HG03378 (cell line): ENCODE data around the gene STEAP1B.

ENCODE experiments used
- ATAC-seq: cut with Tn5 transposase; IDR thresholded peaks from one replicate; pipeline ENCODE4 v1.9.1; 2021; ENCODE audit warnings: mild to moderate bottlenecking, moderate library complexity; ENCODE audit not compliant: unreplicated experiment

The STEAP1B gene

DNA sequence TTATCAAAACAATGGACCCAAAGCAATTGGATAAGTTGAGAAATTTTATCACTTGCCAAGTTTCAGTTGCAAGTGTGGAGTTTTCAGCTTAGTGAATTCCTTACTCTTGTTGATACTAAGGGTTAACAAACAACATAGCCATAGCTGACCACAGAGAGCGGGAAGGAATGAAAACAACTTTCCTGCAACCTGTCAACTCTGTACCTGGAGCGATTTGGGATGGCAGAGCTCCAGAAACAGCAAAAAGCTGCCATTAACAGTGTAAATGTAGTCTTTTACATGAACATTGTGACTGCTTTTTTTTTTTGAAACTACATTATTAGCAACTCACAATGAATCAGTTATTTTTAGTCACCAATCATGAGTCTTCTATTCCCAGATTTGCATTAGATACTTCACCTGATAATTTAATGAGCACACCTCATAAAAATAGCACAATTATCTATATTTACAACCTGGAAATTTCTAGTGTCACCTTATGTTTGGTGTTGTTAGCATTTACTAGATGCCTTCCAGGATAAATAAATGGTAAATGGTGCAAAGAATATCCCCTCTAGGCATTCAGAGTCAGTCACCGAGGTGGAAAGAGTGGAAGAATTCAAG lies 95.5 kb downstream of the STEAP1B start:
- no peak for ATAC-seq

DNA sequence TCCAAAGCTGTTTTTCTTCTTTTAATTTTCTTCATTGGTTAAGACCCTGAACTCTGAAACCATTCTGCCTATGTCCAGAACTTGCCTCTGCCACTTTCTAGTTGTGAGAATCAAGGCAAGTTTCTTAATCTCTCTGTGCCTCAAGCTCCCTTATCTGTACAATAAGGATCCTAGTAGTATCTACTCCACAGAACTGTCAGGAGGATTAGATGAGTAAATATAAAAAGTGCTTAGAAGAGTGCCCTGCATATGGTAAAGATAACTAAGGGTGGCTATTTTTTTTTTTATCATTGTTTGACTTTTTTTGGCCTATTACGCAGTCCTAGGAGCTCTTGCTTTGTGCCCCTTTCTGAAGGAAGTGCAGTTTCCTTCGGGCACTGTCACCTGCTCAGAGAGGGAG lies 96.6 kb downstream of the STEAP1B start:
- ATAC-seq: no peak

DNA sequence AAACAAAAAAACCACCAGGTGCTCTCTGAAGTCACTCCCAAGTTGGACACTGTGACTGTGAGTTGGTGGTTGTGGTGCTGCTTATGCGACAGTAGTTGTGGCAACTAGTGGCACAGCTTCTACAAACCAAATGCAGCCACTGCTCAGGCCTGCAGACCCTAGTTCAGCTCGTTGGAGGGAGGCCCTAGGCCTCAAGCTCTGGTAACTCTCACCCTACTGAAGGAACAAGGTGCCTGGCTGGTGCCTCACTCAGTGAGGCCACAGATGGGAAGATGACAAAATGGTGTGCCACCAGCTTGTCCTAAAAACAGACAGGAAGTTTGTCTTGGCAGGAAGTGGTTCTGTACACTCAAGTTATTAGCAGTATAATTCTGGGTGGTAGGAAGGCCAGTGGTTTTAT lies 97.7 kb downstream of the STEAP1B start:
- ATAC-seq: no peak

DNA sequence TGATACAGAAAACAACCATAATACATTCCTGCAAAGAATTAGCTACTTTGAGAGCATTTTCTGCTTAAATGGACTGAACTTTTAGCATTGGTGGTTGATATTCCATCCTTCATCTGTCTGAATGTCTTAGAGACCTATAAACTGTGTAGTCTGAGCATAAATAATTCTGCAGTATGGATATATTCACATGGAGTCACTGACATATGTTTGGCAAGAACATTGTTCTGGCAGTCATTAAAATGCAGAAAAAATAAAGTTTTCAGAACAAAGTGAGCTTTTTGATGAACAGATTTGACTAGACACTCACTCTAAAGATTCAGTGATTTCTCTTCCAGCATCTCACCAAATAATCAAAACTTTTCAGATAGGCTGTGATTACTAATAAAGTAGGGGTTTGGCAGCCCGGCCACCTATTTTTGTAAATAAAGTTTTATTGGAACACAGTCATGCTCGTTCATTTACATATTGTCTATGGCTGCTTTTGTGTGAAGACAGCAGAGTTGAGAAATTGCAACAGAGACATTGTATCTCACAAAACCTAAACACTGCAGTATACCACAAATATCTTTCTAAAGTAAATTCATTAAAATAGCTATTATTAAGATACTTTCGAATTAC lies 98.9 kb downstream of the STEAP1B start:
- no peak for ATAC-seq

DNA sequence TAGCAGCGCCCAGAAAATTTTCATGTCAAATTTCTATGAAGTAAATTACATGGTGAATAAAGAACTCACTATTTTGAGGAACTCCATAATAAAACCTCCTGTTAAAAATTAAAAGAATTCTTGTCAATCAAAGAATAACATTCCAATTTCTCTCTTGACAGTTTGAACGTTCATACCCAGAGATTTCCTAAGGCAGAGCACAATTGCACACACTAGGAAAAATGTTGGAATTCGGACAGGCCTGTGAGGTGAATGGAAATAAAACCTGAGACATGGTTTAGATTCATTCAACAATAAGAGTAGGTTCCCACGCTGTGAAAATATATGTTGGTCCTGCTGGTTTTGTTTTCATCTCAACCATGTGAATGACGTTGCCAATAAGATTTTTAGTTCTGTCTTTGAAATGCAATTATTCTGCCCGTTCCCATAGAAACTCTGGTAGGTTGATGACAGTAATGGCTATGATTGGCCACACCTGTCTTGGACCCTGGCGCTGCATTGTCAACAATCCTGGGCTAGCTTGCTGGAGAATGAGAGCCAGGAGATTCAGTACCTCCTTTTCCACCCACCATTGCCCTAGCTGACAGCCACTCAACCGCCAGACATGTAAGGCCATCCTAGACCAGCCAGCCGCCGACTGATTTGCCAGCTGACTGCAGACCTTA lies 99.7 kb downstream of the STEAP1B start:
- no peak for ATAC-seq

DNA sequence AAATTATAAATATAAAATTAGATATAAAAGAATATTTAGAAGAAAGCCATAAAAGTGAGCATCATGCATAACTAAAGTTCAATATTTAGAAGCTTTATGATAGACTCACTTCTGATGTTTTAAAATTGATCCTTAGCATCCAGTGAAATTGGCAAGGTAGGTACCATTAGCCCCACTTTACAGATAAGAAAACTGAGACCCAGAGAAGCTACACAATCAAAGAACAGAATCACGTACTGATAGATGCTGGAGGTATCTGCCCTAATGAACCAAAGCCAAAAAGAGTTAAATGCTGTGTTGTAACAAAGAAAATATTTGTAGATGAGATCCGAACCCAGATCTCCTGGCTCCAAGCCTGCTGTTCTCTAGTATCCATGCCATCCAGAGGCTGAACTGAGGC lies 100.4 kb downstream of the STEAP1B start:
- no peak for ATAC-seq

DNA sequence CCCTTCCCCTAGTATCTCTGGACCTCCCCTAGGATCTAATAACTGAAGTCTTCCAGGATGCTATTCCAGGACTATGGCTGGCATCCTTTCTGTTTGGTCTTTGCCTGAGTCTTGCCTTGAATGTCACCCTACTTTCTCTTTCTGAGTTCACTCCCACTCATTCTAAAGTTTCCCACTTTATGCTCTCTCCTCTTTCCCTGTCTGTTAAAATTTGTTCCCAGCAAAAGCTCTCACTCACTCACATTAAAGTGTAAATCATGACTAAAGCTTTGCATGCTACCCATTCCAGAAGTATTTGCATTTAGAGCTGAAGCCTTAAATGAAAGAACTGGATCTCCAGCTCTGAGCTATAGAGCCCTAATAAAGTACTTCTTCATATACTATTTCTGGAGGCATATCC lies 100.9 kb downstream of the STEAP1B start:
- no peak for ATAC-seq

DNA sequence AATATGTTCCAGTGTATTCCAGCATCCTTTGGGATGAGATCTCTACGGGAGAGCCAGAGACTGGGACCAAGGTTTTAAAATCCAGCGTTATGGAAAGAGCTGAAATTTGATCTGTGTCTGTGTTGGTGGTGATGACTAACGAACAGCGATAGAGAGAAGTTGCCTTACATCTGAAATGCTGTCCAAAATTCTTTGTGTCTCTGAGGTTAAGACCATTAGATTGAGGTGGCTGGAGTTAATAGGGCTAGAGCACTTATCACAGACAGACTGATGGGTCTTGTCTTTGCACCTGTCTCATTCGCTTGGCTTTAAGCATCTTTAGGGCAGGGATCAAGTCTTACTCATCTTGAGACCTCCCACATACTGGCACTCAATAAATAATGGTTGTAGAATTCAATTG lies 102.0 kb downstream of the STEAP1B start:
- no peak for ATAC-seq

DNA sequence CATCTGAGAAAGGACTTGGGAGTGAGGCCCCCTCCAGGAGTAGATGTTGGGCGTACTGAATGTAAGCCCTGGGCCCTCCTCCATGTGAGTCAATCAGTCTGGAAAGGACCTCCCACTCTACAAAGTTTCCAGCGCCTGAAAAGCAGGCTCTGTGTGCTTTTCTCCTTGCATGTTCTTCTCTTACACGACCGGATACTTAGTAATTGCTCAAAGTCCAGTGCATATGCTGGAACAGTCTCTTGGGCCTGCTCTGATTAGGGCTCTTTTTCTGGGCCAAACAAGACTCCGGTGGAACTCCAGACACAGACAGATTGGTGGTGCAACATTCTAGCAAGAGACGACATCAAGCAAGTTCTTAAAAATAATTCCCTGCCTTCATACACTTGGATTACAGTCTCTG lies 104.8 kb downstream of the STEAP1B start:
- ATAC-seq: no peak

DNA sequence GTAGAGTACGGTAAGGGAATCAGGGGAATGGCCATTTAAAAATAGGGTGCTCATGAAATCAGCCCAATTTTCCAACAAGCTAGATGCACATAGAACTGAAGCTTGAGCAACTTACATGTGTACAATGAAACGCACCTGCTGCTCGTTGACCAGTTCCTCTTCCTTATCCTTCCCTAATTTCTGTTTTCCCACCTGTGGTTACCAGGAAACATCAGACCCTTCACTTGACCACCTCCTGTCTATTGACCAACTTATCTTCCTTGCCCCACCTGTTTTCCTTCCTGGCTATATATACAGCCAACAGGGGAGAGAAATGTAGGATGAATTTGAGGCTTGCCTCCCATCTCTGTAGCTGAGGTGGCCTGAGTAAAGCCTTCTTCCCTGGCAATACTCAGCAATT lies 105.2 kb downstream of the STEAP1B start:
- ATAC-seq: no peak

DNA sequence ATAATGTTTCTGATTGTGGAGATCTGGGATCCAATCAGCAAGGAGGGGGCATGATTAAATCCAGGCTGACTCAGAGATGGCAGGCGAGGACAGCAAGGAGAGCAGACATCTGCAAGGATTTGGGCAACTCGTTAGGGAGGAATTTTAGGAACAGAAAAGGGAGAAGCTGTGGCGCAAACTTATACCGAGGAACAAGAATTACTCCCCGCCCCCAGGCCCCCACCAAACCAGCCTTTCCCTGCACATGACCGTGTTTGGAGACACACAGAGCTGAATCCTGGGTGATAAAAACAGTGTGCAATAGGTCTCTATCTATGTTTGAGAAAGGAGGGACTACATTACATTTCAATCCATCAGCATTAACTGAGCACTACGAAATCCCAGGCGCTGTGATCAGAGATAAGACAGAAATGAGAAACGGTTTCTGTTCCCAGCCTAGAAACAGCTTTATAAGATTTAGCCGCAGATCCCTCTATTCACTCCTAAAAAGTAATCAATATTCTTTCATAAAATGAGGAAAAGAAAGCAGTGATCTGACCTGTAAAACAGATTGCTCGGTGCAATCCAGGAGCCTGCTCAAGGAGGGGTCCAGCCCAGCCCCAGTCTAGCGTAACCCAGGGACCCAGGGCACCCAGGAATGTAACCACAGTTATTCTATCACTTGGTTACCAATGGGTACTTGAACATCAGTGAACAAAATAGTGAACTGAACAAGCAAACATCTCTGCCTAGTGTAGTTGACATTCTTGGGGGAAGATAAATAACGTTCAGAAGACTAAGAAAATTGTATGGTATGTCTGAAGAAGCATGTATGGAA lies 105.9 kb downstream of the STEAP1B start:
- no peak for ATAC-seq

DNA sequence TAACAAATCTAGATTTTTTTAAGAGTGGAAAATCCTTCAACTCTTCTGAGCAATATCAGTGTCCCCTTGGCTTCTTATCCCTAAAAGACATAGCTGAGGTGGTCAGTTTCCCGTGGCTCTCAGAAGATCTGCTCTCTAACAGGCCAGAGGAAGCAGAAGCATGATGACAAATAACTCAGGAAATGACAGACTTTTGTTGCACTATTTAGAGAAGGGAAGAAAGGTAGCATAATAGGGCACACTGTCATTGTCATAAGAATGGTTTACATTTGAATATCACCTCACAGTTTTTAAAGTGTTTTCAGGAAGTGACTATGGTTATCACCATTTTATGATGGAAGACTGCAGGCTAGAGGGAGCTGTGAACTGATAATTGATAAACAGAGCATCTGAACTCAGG lies 109.5 kb downstream of the STEAP1B start:
- no peak for ATAC-seq

DNA sequence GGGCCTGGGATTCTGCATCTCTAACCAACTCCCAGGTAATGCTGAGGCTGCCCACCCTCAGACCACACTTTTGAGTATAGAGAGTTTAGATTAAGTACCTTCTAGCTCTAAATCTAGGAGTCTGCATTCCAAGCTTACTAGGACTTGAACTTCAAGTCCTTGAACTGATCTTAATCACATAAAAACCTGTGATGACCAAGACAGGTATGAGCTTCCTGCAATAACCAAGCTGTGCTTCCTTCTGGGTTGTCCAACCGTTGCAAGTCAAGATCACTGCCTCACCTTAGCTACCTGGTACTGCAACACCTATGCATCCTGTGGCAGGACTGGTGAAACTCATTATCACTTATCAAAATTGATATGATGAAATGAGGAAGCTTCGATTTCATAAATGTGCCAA lies 110.1 kb downstream of the STEAP1B start:
- ATAC-seq: no peak

DNA sequence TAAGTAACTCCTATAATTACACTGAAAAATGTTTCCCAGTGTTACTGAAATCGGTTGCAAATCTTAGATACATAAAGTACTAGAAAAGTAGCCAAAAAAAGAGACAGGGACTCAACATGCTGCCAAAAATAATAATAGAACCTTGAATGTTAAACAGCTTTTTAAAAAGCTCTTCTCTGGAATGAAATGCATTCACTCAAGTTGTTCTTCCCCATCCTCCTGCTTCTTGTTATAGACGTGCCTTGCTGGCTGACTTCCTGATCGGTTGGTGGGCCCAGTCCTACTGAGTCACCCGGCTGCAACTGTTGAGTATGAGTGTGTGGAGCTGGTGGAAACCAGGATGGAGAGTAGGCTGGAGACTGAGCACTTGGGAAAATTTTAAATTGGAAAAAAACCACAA lies 112.4 kb downstream of the STEAP1B start:
- ATAC-seq: no peak

DNA sequence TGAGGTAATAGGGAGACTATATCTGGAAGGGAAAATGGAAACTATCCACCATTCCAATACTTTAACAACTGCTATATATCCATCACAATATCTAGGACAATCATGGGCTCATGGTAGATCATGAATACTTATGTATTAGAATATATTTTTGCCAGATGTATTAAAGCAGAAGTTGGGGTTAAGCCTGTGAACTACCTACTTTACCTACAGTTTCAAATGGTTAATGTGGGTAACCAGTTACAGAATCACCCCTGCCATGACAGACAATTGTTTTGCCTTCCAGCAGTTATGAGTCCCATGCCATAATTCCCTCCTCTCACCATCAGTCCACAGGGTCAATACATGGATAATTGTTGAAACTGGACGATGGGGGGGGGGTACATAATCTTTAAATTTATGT lies 113.1 kb downstream of the STEAP1B start:
- peak; percentile 60 for ATAC-seq

DNA sequence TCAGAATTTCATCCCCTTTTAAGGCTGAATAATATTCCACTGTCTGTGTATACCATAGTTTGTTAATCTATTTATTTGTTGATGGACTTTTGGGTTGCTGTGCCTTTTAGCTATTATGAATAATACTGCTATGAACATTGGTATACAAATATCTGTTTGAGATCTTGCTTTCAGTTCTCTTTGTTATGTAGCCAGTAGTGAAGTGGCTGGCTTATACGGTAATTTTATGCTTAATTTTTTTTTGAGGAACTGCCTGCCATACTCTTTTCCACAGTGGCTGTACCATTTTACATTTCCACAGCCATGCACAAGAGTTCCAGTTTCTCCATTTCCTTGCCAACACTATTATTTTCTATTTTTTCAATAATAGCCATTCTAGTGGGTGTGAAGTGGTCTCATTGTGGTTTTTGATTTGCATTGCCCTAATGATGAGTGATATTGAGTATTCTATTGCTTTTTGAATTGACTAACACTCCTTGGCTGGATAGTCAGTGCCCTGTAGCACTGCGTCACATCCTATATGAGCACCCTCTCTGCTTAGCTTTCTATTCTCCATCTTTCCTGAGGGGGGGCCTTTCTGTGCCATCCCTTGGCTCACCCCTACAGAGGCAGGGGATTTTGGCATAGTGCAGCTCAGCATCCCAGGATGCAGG lies 113.7 kb downstream of the STEAP1B start:
- peak; percentile 77 for ATAC-seq

DNA sequence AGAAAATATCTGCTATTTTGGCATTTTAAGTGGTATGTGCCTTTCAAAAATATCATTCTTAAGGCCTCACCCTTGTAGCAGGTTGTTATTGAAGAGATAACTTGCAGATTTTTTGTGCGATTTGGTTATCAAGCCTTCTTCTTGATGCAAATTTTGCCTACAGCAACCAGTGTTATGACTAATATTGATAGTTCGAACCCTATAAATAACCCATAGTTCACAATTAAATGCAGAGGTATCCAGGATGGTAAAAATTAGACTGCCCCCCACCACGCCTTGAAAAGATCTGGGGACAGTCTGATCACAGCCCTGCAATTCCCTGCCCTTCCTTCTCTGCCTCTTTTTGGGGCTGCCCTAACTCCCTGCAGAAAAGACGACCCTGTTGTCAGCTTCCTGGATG lies 114.7 kb downstream of the STEAP1B start:
- ATAC-seq: no peak

DNA sequence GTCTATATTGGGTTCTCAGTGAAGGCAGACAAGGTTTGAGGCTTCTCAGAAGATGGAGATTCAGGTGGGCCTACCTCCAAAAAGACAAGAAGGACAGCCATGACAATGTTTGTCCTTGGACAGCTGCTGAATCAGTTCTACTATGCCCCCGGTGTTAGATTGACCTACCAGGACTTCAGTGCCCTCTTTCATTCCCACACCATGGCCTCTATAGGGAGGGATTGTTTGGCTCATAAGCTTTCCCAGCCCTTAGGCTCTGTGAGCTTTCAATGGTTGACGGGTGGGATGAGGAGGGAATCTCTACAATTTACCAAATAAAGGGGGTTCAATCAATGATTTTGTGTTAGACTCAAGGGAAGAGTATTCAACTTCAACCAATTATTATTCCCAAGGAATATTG lies 119.7 kb downstream of the STEAP1B start:
- ATAC-seq: no peak

DNA sequence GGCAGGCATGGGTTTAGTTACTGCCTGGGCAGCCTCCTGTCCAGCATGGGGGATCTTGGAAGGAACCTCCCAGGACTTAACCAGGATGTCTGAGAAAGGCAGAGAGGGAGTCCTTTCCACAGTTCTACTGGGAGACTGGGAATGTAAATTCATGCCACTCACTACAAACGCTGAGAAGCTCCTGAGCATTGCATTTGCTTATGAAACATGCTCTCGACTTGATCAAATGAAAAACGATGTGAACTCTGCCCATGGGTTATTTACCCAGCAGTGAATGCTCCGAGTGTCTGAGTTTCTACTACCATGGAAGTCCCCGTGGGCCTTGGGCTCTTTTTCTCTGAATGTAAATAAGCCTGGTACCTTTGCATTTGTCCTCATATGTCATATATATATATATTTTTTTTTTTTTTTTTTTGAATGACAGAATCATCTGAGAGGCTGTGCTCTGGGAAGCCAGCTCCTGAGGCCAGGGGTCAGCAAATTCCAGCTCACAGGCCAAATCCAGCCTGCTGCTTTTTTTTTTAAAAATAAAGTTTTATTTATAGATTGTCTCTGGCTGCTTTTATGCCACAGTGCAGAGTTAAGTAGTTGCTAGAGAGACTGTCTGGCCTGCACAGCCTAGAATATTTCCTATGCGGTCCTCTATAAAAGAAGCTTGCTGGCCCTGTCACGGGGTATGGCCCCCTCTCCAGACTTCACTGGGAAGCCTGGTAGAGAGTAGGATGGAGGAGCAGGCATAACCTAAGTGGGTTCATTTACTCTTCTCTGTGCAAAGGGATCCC lies 121.6 kb downstream of the STEAP1B start:
- ATAC-seq: no peak

DNA sequence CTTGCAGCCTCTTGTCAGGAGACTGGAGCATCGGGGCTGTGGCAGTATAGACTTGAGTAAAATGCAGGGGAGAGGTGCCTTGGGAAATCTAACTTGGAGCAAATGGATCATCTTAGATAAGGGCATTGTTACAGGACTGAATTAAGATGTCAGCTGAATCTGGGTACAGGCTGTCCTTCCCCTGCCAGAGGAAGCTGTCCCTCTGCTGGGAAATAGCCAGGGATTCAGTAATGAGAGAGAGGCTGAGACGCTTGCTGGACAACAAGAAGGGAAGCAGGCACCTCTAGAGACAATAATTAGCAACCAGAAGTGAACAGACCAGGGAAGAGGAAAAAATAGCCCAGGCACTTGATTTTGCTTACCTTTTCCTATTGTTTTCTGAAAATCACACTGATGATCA lies 122.3 kb downstream of the STEAP1B start:
- ATAC-seq: no peak
